ENCODE data around the gene PARD6G.

PARD6G gene

DNA sequence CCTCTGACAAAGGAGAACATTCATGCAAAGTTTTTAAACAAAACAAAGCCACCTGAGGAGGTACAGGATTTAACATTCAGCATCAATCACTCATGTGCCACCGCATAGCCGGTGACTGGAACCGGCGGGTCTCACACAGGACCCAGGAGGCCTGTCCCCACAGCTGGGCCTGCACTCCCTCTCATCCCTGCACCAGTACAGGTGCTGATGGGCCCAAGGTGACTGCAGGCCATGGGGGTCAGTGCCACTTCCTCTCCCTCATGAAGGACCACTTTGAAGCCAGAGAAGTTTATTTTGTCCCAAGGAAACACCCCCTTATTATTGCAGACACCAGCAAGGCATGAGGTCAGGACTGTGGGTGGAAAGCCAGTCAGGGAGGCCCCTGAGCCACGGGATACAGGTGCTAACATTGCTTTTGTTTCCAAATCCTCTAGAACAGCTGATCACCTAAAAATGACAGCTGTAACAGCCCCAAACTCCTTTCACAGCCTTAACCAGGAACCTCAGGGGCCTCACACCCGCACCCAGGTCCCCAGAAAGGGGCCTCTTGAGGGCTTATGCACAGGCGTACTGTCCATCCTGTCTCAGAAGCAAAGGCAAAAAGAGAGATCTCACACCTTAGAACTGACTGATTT, 14.0 kb downstream of the PARD6G start:
- TF ChIP-seq PPARA (CRISPR knock-in tag; IDR thresholded peaks at IDR 0.05; ENCODE audit: borderline replicate concordance) (no peak), SNAI2 (CRISPR knock-in tag; IDR thresholded peaks at IDR 0.05) (no peak), ZNF70 (CRISPR knock-in tag; IDR thresholded peaks at IDR 0.05) (no peak), ZFP3 (CRISPR knock-in tag; IDR thresholded peaks at IDR 0.05) (no peak)
- TF ChIP-seq, protein P1, sequence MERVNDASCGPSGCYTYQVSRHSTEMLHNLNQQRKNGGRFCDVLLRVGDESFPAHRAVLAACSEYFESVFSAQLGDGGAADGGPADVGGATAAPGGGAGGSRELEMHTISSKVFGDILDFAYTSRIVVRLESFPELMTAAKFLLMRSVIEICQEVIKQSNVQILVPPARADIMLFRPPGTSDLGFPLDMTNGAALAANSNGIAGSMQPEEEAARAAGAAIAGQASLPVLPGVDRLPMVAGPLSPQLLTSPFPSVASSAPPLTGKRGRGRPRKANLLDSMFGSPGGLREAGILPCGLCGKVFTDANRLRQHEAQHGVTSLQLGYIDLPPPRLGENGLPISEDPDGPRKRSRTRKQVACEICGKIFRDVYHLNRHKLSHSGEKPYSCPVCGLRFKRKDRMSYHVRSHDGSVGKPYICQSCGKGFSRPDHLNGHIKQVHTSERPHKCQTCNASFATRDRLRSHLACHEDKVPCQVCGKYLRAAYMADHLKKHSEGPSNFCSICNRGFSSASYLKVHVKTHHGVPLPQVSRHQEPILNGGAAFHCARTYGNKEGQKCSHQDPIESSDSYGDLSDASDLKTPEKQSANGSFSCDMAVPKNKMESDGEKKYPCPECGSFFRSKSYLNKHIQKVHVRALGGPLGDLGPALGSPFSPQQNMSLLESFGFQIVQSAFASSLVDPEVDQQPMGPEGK (CRISPR knock-in tag; IDR thresholded peaks at IDR 0.05; ENCODE audit: borderline replicate concordance): no peak
- TF ChIP-seq, protein P2, sequence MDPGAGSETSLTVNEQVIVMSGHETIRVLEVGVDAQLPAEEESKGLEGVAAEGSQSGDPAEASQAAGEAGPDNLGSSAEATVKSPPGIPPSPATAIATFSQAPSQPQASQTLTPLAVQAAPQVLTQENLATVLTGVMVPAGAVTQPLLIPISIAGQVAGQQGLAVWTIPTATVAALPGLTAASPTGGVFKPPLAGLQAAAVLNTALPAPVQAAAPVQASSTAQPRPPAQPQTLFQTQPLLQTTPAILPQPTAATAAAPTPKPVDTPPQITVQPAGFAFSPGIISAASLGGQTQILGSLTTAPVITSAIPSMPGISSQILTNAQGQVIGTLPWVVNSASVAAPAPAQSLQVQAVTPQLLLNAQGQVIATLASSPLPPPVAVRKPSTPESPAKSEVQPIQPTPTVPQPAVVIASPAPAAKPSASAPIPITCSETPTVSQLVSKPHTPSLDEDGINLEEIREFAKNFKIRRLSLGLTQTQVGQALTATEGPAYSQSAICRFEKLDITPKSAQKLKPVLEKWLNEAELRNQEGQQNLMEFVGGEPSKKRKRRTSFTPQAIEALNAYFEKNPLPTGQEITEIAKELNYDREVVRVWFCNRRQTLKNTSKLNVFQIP (CRISPR knock-in tag; IDR thresholded peaks at IDR 0.05; ENCODE audit: borderline replicate concordance, low read depth): no peak
- TF ChIP-seq, protein P3, sequence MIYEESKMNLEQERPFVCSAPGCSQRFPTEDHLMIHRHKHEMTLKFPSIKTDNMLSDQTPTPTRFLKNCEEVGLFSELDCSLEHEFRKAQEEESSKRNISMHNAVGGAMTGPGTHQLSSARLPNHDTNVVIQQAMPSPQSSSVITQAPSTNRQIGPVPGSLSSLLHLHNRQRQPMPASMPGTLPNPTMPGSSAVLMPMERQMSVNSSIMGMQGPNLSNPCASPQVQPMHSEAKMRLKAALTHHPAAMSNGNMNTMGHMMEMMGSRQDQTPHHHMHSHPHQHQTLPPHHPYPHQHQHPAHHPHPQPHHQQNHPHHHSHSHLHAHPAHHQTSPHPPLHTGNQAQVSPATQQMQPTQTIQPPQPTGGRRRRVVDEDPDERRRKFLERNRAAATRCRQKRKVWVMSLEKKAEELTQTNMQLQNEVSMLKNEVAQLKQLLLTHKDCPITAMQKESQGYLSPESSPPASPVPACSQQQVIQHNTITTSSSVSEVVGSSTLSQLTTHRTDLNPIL (CRISPR knock-in tag; IDR thresholded peaks at IDR 0.05; ENCODE audit: low read depth): no peak
- TF ChIP-seq, protein P4, sequence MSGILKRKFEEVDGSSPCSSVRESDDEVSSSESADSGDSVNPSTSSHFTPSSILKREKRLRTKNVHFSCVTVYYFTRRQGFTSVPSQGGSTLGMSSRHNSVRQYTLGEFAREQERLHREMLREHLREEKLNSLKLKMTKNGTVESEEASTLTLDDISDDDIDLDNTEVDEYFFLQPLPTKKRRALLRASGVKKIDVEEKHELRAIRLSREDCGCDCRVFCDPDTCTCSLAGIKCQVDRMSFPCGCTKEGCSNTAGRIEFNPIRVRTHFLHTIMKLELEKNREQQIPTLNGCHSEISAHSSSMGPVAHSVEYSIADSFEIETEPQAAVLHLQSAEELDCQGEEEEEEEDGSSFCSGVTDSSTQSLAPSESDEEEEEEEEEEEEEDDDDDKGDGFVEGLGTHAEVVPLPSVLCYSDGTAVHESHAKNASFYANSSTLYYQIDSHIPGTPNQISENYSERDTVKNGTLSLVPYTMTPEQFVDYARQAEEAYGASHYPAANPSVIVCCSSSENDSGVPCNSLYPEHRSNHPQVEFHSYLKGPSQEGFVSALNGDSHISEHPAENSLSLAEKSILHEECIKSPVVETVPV (CRISPR knock-in tag; IDR thresholded peaks at IDR 0.05): no peak
- no peak for ATAC-seq

DNA sequence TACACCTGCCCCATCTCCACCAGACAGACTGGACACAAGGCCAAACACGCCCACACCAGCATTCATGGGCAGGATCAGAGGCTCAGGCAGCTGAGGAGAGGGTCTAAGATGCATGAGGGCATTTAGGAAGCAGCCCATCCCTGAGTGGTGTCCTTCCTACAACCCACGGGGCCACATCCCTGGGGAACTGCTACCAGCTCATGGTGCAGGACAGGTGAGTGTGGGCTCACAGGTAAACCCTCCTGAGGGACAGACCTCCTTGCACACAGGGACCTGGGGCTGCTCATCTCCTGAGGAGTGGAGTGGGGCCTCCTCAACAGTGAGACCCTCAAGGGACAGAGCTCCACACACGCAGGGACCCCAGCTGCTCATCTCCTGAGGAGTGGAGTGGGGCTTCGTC, 14.6 kb downstream of the PARD6G start:
- TF ChIP-seq PPARA (CRISPR knock-in tag; IDR thresholded peaks at IDR 0.05; ENCODE audit: borderline replicate concordance): no peak
- TF ChIP-seq CSDC2 (CRISPR knock-in tag; IDR thresholded peaks at IDR 0.05): no peak
- TF ChIP-seq, protein P2 (CRISPR knock-in tag; IDR thresholded peaks at IDR 0.05; ENCODE audit: borderline replicate concordance, low read depth): no peak
- TF ChIP-seq, protein P1 (CRISPR knock-in tag; IDR thresholded peaks at IDR 0.05; ENCODE audit: borderline replicate concordance): no peak
- TF ChIP-seq ESRRG (CRISPR knock-in tag; IDR thresholded peaks at IDR 0.05): no peak
- no peak for TF ChIP-seq RARB (CRISPR knock-in tag; IDR thresholded peaks at IDR 0.05)
- TF ChIP-seq, protein P3 (CRISPR knock-in tag; IDR thresholded peaks at IDR 0.05; ENCODE audit: low read depth): no peak
- TF ChIP-seq GLIS3 (CRISPR knock-in tag; IDR thresholded peaks at IDR 0.05): no peak
- no peak for TF ChIP-seq ISL1 (CRISPR knock-in tag; IDR thresholded peaks at IDR 0.05)
- TF ChIP-seq, protein P4 (CRISPR knock-in tag; IDR thresholded peaks at IDR 0.05): no peak
- TF ChIP-seq ZNF565 (CRISPR knock-in tag; conservative IDR thresholded peaks at IDR 0.05; ENCODE audit: low read depth): no peak
- TF ChIP-seq ARNTL (CRISPR knock-in tag; IDR thresholded peaks at IDR 0.05; ENCODE audit: borderline replicate concordance, low read depth): no peak
- no peak for TF ChIP-seq ZFP30 (CRISPR knock-in tag; IDR thresholded peaks at IDR 0.05)
- TF ChIP-seq, protein P5, sequence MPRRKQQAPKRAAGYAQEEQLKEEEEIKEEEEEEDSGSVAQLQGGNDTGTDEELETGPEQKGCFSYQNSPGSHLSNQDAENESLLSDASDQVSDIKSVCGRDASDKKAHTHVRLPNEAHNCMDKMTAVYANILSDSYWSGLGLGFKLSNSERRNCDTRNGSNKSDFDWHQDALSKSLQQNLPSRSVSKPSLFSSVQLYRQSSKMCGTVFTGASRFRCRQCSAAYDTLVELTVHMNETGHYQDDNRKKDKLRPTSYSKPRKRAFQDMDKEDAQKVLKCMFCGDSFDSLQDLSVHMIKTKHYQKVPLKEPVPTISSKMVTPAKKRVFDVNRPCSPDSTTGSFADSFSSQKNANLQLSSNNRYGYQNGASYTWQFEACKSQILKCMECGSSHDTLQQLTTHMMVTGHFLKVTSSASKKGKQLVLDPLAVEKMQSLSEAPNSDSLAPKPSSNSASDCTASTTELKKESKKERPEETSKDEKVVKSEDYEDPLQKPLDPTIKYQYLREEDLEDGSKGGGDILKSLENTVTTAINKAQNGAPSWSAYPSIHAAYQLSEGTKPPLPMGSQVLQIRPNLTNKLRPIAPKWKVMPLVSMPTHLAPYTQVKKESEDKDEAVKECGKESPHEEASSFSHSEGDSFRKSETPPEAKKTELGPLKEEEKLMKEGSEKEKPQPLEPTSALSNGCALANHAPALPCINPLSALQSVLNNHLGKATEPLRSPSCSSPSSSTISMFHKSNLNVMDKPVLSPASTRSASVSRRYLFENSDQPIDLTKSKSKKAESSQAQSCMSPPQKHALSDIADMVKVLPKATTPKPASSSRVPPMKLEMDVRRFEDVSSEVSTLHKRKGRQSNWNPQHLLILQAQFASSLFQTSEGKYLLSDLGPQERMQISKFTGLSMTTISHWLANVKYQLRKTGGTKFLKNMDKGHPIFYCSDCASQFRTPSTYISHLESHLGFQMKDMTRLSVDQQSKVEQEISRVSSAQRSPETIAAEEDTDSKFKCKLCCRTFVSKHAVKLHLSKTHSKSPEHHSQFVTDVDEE (CRISPR knock-in tag; IDR thresholded peaks at IDR 0.05): no peak
- ATAC-seq: no peak
